DMS 273 (cell line): ENCODE measurements around the gene RPL3.
"Not testable (repeated sequence)": the region's sequence is repeated elsewhere in the genome, so short reads cannot be mapped to it uniquely, and the experiment has no call there.

Experiments
- DNase-seq: peaks from one replicate; lab custom pipeline; 2025; ENCODE audit not compliant: unreplicated experiment; lab: John Stamatoyannopoulos, UW

The RPL3 gene

GRCh38 chr22:39352306-39352891 is 33.0 kb upstream of the RPL3 start:
- no peak for DNase-seq

DNA sequence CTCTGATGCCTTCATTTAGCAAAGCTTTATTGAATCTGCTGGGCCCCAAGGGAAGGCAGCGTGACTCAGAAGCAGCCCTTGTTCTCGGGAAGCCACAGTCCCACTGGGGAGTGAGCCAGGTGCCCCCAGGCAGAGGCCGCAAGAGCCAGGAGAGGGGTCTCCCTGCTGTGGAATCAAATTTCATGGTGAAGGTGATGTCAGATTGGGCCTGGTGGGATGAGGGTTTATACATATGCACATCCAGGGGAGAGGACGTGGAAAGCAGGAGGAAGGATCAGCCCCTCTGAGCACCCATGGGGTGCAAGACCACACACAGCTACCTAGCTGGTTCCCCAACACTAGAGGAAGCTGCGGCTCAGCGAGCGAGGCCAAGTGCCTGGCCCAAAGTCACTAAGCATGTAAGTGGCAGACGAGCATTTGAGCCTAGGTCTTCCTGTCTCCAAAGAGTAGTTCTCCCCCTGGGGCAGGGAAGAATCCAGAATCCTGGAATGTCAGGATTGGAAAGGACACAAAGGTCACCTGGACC is 32.3 kb upstream of the RPL3 start:
- DNase-seq: no peak

DNA sequence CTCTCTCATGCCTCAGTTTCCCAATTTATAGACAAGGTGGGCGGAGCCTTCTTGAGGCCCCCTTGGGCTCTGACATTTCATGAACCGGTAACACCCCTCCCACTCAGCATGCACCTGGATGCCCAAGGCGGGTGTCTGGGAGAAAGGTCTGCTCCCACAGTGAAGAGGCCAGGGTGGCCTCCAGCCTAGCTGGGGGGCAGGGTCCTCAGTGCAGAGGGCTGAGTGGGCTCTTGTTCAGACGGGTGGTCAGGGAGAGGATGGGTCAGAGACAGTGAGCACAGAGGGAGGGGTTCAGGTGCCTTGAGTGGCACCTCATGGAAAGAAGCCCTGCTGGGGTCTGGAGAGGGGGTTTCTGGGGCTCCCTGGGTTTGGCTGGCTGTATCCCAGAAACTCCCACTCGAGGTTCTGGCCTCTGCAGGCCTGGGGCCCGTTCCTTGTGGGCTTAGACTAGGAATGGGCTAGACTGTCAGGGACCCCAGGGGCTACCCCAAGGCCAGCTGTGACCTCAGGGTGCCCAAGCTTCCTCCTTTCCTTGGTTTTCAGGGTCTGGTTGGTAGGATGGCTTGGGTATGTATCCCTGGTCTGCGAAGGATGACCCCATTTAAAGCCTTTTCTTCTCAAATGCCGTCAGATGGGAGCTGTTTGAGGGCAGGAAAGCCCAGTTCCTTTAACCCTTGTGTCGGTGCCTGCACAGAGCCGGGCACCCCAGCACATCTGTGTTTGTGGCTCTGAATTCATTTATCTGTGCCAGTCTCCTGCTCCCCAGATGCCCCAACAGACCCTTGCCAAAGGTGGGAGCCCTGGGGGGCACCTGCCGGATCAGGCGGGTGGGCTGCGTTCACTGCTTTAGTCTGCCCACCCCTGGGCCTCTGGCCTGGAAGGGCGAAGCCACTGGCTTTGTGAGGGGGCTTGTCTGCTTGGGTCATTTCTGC is 31.6 kb upstream of the RPL3 start:
- DNase-seq: no peak

- DNase-seq: peak; percentile 48
Observed at GRCh38 chr22:39349967-39350726, 30.7 kb upstream of the RPL3 start, which contains the start of gene SYNGR1. TSS of gene SYNGR1 (plus strand) at chr22:39349991. CDS start at chr22:39350011, 20 bp downstream.

GRCh38 chr22:39349506-39349966 is 30.1 kb upstream of the RPL3 start:
- DNase-seq: peak; percentile 79

GRCh38 chr22:39348909-39349505 is 29.6 kb upstream of the RPL3 start:
- DNase-seq: peak; percentile 42

GRCh38 chr22:39345231-39345630 is 25.8 kb upstream of the RPL3 start:
- no peak for DNase-seq

- no peak for DNase-seq
Observed at GRCh38 chr22:39344046-39344390, 24.6 kb upstream of the RPL3 start.

DNA sequence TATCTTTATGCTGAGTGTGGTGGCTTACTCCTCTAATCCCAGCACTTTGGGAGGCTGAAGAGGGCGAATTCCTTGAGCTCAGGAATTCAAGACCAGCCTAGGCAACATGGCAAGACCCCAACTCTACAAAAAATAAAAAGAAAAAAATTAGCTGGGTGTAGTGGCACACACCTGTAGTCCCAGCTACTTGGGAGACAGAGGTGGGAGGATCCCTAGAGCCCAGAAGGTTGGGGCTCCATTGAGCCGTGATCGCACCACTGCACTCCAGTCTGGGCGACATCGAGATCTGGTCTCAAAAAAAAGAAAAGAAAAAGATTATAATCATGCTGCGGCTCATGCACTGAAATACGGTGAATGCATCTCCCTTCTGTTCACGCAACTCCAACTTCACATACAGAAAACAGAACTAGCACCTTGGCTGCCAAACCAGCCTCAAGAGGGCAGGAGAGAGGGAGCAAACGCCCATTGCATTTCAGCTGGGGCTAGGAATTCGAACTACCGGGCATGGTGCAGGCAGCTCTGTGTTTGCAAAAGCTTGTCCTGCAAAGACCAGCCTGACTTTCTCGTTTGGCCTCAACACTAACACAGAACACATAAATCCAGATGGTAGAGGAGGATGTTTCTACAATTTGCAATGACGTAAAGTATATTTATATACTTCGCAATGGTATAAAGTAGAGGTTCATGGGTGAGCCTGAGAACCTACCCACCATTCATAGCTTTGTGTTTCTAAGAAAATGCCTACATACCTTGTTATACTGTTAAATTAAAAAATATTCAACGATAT is 24.0 kb upstream of the RPL3 start:
- peak; percentile 78 for DNase-seq

DNA sequence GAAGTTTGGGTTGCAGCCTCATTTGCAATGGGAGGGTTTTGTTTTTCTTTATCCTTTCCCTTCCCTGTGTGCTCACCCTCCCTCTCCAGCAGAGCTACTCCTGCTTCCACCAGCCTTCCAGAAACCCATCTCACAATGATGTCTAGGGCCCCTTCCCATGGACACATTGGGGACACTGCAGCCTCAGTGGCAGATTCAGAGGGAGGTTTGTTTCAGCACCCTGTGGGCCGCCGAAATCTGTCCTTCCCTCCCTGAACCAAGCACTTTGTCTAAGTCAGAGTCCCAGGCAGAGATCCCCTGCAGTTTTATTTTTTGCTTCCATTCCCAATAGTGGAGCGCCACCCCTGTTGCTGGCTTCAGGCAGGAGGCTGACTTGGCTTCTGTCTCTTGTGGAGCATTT is 21.8 kb upstream of the RPL3 start:
- DNase-seq: no peak

DNA sequence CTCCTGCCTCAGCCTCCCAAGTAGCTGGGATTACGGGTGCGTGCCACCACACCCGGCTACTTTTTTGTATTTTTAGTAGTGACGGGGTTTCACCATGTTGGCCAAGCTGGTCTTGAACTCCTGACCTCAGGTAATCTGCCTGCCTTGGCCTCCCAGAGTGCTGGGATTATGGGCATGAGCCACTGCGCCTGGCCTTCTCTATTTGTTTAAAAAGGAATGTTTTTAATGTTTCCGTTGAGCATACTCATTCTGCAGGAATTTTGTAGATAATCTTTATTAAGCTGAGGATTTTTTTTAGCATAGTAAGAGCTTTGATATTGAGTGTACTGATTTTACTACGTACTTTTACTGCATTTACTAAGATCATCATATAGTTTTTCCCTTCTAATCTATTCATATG is 20.4 kb upstream of the RPL3 start:
- DNase-seq: not testable (repeated sequence)

DNA sequence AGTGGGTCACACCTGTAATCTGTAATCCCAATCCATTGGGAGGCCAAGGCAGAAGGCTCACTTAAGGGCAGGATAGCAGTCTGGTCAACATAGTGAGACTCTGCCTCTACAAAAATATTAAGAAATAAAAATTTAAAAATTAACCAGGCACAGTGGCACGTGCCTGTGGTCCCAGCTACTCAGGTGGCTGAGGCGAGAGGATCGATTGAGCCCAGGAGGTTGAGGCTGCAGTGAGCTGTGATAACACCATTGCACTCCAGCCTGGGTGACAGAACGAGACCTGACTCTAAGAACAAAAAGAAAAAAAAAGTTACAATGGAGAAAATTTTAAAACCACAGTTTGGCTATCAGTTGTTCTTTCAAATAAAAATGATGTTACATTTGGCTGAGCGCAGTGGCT is 17.0 kb upstream of the RPL3 start:
- no peak for DNase-seq

DNA sequence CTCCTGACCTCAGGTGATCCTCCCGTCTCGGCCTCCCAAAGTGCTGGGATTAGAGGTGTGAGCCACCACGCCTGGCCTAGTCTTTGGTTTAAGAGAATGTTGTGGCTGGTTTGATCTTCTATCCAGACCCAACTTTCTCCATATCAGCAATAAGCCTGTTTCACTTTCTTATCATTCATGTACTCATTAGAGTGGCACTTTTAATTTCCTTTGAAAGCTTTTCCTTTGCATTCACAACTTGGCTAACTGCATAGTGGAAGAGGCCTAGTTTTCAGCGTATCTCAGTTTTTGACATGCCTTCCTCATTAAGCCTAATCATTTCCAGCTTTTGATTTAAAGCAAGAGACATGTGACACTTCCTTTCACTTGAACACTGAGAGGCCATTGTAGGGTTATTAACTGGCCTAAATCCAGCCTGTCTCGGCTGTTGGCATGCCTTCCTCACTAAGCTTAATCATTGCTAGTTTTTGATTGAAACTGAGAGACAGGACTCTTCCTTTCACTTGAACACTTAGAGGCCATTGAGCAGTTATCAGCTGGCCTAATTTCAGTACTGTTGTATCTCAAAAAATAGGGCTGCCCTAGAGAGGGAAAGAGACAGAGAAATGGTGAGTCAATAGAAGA is 13.1 kb upstream of the RPL3 start:
- DNase-seq: no peak

GRCh38 chr22:39330553-39330952 is 11.1 kb upstream of the RPL3 start:
- not testable (repeated sequence) for DNase-seq

DNA sequence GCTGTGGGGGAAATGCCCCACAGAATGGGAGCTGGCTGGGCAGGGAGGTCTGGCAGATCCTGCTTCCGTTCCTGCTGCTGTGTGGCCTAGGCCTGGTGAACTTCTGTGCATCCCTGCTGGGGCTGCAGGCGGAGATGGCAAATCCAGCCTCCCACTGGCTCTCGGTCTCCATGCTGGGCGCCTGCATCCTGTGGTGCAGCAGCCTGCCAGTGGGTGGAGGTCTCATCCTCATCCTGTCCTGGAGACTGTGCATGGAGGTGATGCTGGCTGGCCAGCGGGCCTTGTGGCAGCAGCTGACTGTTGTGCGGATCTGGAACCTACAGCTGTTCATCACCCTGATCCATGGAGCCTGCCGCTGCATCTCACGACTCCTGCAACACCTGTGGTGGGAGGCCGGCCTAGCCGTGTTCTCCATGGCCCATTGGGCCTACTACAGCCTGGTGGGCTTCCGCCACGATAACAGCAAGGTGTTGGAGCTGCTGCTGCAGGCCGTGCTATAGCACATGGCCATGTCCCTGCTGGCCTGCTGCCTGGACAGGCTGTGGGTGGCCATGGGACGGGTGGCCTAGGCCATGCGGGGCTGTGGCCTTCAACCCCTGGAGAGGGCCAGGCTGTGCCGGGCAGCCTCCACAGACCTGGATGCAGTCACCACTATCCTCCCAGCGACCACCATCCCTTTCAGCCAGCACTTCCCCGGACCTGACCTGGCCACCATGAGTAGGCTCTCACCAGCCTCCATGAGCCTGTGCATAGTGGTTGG is 8.8 kb upstream of the RPL3 start:
- DNase-seq: no peak

- no peak for DNase-seq
Observed at GRCh38 chr22:39325392-39325932, 6.0 kb upstream of the RPL3 start.

DNA sequence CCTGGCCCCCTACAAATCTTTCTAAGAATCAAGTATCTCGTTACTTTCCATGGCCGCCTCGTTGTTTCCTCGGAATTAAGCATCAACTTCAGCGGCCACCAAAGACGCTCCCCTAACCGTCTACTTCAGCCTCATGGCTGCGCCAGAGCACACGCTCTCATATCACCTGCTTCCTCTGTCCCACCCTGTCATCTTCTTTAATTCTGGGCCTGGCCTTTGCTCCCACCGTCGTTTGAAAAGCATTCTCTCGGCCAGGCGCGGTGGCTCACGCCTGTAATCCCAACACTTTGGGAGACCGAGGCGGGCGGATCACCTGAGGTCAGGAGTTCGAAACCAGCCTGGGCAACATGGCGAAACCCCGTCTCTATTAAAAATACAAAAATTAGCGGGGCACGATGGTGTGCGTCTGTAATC is 1.2 kb upstream of the RPL3 start:
- DNase-seq: not testable (repeated sequence)

GRCh38 chr22:39318507-39319283 is 728 bp downstream of the RPL3 start:
- DNase-seq: peak; percentile 55
